Smooth muscle cell (in vitro differentiated cells): ENCODE measurements around the gene FBH1. TPM values are rescaled to one million over a fixed set of nuclear protein-coding genes. Genes with fewer than 3 reads are reported as not detected.

Experiments used
- DNase-seq: peaks from one replicate; lab custom pipeline; 2025; ENCODE audit not compliant: unreplicated experiment; lab: John Stamatoyannopoulos, UW
- H2AFZ ChIP-seq: fragments of 200-600 bp; sonication (generic); 2 replicates; pipeline ENCODE4 v1.6.0; 2016; ENCODE audit warnings: antibody characterized with exemption, low read depth, mild to moderate bottlenecking
- H3F3A ChIP-seq: fragments of 200-600 bp; sonication (generic); 2 replicates; pipeline ENCODE4 v1.6.0; 2017; ENCODE audit warnings: antibody characterized with exemption, low read depth
- H3K27ac ChIP-seq: fragments of 200-600 bp; sonication (generic); 2 replicates; pipeline ENCODE4 v1.5.1; 2016; ENCODE audit warnings: low read depth, mild to moderate bottlenecking
- H3K27me3 ChIP-seq: fragments of 200-600 bp; sonication (generic); 2 replicates; pipeline ENCODE4 v1.6.1; 2016; ENCODE audit warnings: low read depth, mild to moderate bottlenecking
- H3K36me3 ChIP-seq: fragments of 200-600 bp; sonication (generic); 2 replicates; pipeline ENCODE4 v1.5.1; 2016; ENCODE audit warnings: low read depth
- H3K4me1 ChIP-seq: fragments of 200-600 bp; sonication (generic); 2 replicates; pipeline ENCODE4 v1.5.1; 2016; ENCODE audit warnings: low read depth
- H3K4me2 ChIP-seq: fragments of 200-600 bp; sonication (generic); 2 replicates; pipeline ENCODE4 v1.6.0; 2016; ENCODE audit warnings: mild to moderate bottlenecking
- H3K4me3 ChIP-seq: fragments of 200-600 bp; sonication (generic); 2 replicates; pipeline ENCODE4 v1.5.1; 2016; ENCODE audit warnings: mild to moderate bottlenecking
- H3K79me2 ChIP-seq: fragments of 200-600 bp; sonication (generic); 2 replicates; pipeline ENCODE4 v1.6.0; 2016; ENCODE audit warnings: low read depth, mild to moderate bottlenecking
- H3K9ac ChIP-seq: fragments of 200-600 bp; sonication (generic); 2 replicates; pipeline ENCODE4 v1.6.0; 2016; ENCODE audit warnings: low read depth
- H3K9me3 ChIP-seq: fragments of 200-600 bp; sonication (generic); replicated peaks from 2 replicates; pipeline ENCODE4 v1.5.1; 2016; ENCODE audit warnings: low read depth
- H4K20me1 ChIP-seq: fragments of 200-600 bp; sonication (generic); 2 replicates; pipeline ENCODE4 v1.6.0; 2016; ENCODE audit warnings: low read depth
- CTCF ChIP-seq: fragments of 200-600 bp; sonication (generic); IDR thresholded peaks from 2 replicates; pipeline ENCODE4 v1.5.1; 2017; ENCODE audit warnings: borderline replicate concordance, mild to moderate bottlenecking, antibody characterized with exemption; ENCODE audit not compliant: insufficient read depth, poor library complexity, severe bottlenecking
- WGBS: methylation state at CpG from one replicate; pipeline ENCODE4 v1.1.7; 2016; ENCODE audit warnings: low lambda C conversion rate; 5-methylcytosine and 5-hydroxymethylcytosine counted together
- polyA plus RNA-seq: library from polyadenylated mRNA; unstranded; fragments of >200 nt; fragmentation: Nextera tagmentation; extraction: Ambion mirVana; gene quantifications from 2 replicates; pipeline ENCODE4 v1.2.1, GENCODE V29; 2016
- total RNA-seq: library from RNA; depleted of rRNA; stranded (reverse); fragments of >200 nt; gene quantifications from 2 replicates; pipeline ENCODE4 v1.2.3, GENCODE V29; 2014

FBH1 gene
- total and polyA plus RNA-seq, 2 experiments from 2014 or later: 68.4 to 70.0 TPM

GRCh38 chr10:5929442-5929841 lies 39.4 kb downstream of the FBH1 start:
- no peak overlapping the region for H2AFZ ChIP-seq
- H3K9me3 ChIP-seq: no peaks in the 10 kb centered on the region
- no peak overlapping the region for H3K27ac ChIP-seq
- H3F3A ChIP-seq: no peaks in the 10 kb centered on the region
- no peaks in the 10 kb centered on the region for H3K27me3 ChIP-seq
- H3K36me3 ChIP-seq: peaks cover 39% of the 10 kb centered on the region
- no peaks in the 10 kb centered on the region for H4K20me1 ChIP-seq
- no peak overlapping the region for H3K9ac ChIP-seq
- no peak overlapping the region for H3K4me2 ChIP-seq
- no peak for TF ChIP-seq CTCF
- WGBS: 88% methylated on average over 8 of the region's 8 CpGs
- H3K4me1 ChIP-seq: no peaks in the 10 kb centered on the region
- H3K4me3 ChIP-seq: no peak overlapping the region
- no peaks in the 10 kb centered on the region for H3K79me2 ChIP-seq
- no peak for DNase-seq

- Histone ChIP-seq H3K9ac (no peak overlapping the region), H3F3A (no peaks in the 10 kb centered on the region), H3K79me2 (no peaks in the 10 kb centered on the region), H3K4me1 (no peaks in the 10 kb centered on the region), H3K4me3 (no peak overlapping the region), H3K36me3 (peaks cover 32% of the 10 kb centered on the region), H4K20me1 (no peaks in the 10 kb centered on the region), H3K4me2 (no peak overlapping the region), H3K27ac (no peak overlapping the region), H2AFZ (no peak overlapping the region), H3K9me3 (no peaks in the 10 kb centered on the region), H3K27me3 (no peaks in the 10 kb centered on the region)
- no peak for TF ChIP-seq CTCF
- DNase-seq: no peak
- WGBS: over 99% methylated on average over 11 of the region's 11 CpGs
Observed at GRCh38 chr10:5930272-5930671, 40.2 kb downstream of the FBH1 start.

GRCh38 chr10:5932345-5932744 lies 42.3 kb downstream of the FBH1 start:
- no peaks in the 10 kb centered on the region for H3K4me1 ChIP-seq
- H4K20me1 ChIP-seq: no peaks in the 10 kb centered on the region
- H3K27me3 ChIP-seq: no peaks in the 10 kb centered on the region
- no peak for DNase-seq
- H2AFZ ChIP-seq: no peak overlapping the region
- no peak overlapping the region for H3K27ac ChIP-seq
- H3K4me3 ChIP-seq: no peak overlapping the region
- WGBS: 87% methylated on average over 5 of the region's 5 CpGs
- no peak overlapping the region for H3K9ac ChIP-seq
- no peaks in the 10 kb centered on the region for H3F3A ChIP-seq
- TF ChIP-seq CTCF: no peak
- H3K9me3 ChIP-seq: no peaks in the 10 kb centered on the region
- H3K4me2 ChIP-seq: no peak overlapping the region
- H3K79me2 ChIP-seq: no peaks in the 10 kb centered on the region
- H3K36me3 ChIP-seq: peaks cover 23% of the 10 kb centered on the region

- Histone ChIP-seq H3K9ac (no peak overlapping the region), H4K20me1 (no peaks in the 10 kb centered on the region), H3K79me2 (no peaks in the 10 kb centered on the region), H3K27me3 (no peaks in the 10 kb centered on the region), H3F3A (no peaks in the 10 kb centered on the region), H3K4me3 (no peak overlapping the region), H3K27ac (no peak overlapping the region), H3K4me1 (no peaks in the 10 kb centered on the region), H3K9me3 (no peaks in the 10 kb centered on the region), H3K36me3 (peaks cover 20% of the 10 kb centered on the region), H2AFZ (no peak overlapping the region), H3K4me2 (no peak overlapping the region)
- TF ChIP-seq CTCF: no peak
- no peak for DNase-seq
- 86% methylated on average over 14 of the region's 14 CpGs for WGBS
Observed at GRCh38 chr10:5933909-5934546, 44.0 kb downstream of the FBH1 start.
